ENCODE measurements around the gene ZNF670.

Gene ZNF670

DNA sequence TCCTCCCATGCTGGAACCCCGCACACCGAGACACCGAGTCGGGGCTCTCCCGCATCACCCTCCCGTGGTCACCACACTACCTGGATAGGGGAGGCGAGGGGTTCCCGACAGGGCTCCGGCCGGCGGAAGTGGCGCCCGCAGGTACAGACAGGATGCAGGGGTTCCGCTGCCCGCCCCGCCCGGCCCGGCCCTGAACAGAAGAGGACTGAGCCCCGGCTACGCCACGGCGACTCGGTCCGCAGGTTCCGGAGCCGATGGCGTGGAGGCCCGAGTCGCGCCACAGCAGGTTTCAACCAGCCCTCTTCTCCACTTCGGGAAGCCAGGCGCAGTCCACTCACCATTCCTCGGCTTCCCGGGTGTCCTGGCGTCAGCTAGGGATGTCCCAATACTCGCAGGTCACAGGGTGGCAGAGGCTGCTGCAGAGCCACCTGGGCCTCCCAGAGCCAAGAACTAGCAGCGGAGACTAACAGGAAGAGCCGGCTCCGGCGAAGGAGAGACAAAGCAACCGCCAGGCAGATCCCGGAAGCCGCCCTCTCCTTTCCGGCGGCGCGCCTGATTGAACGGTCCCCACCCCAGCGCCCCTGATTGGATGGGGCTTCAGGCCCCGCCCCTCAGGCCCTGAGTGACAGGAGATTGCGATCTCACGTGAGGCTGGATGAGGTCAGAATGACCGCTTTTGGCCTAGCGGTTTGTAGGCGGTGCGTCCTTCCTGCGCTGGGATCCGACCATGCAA, 25.4 kb upstream of the ZNF670 start, which contains the start of gene ZNF669:
Gene ZNF669, minus strand, starts transcription at position 498 of the 733 bp plus-strand sequence. Its CDS starts 157 bp downstream, at position 341.
- DNase-seq: peak; percentile 92 to 94

DNA sequence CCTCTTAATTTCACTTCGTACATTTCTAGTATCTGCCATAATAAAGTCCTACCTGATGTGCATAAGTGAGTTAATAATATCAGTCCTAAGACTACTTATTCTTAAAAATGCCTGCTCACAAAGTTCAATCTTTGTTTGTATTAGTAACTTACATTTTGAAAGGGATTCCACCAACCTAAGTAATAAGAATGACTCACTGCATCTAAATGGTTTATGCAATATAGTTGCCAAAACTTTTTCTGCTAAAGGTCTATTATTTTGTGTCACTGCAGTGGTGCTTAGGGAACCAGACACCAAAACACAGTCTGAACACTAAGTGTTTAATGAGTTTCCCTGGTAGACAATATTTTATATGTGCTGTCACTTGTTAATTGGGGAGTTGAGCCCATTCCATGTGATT, 23.8 kb upstream of the ZNF670 start:
- DNase-seq: no peak

DNA sequence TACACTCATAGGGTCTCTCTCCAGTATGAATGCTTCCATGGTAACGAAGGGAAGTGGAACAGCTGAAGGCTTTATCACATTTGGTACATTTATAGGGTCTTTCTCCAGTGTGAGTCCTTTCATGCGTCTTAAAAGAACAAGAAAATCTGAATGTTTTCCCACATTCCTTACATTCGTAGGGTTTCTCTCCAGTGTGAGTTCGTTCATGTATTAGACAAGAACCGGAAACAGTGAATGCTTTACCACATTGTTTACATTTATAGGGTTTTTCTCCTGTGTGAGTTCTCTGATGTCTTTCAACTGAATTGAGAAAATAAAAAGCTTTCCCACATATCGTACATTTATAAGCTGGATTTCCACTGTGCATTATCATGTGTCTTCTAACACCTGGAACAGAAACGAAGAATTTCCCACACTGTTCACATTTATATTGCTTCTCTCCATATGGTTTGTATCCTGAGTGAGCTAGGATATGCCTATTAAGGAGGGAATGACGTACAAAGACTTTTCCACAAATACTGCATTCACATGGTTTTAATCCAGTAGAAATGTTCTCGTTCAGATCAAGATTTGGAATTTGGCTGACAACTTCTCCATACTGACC, 22.2 kb upstream of the ZNF670 start:
- DNase-seq: no peak

DNA sequence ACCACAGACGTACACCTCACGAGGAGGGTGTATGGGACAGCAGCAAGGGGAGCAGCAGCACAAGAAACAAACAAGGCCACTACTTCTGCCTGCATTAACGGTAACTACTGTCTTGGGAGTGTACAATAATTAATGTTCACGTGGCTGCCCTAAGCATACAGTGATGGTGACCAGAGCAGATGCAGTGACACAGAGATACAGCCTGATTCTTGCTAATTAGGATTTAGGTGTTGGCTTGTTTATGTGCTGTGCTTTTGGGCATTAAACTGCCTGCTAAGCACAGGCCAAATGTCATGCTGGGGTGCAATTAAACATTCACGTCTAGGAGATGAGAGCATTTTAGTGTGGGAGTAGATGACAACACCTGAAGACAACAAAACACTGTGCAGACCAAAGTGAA, 18.3 kb upstream of the ZNF670 start:
- DNase-seq: no peak

DNA sequence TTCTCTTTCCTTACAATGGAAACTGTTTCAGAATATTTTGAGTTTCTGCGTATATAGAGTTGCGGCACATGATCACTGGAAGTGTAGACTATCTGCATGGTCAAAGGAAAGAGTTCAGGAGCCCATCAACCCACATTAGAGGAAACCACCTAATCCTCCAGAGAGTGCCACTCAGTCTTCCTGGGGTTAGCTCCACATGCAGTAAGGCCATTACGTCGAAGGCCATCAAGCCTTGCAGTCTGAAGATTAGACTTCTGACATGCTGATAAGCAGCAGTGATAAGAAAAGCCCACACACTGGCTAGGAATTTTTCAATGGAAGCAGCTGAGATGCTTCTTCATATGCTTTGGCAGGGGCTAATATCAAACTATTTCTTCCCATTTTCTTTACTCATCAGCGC, 17.9 kb upstream of the ZNF670 start:
- no peak for DNase-seq

DNA sequence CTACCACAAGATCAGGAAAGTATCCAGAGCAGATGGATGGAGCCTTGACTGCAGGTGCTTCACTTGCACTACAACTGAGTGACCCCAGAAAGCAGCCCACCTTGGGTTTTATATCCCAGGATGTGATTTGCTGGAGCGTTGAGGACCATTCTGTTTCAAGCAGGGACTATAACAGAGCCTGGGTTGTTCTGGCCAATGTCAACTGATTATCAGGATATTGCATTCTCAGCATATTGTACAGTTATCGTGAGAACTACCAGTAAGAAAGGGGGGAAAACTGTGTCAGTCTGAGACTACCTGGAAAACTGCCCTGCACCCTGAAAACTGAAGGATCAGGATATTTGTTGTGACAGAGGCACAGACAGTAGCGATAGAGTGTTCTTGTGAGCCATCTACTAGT, 17.5 kb upstream of the ZNF670 start:
- DNase-seq: no peak

DNA sequence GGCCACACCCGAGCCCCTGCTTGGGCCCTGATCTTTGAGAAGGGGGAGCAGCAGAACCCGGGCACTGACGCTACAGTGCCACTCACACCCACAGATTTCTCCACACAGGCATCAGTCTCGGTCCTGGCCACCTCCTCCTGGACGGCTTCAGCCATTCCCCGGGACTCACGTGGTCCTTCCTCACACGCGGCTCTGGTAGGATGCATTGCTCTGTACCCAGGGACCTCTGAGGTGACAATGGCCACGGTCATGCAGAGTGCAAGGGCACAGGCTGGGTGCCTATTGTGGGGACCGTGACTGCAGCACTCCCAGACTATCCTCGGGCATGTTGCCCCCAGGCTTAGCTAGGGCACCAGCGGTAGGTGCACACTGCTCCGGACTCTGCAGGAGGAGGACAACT, 11.8 kb upstream of the ZNF670 start:
- DNase-seq: no peak

DNA sequence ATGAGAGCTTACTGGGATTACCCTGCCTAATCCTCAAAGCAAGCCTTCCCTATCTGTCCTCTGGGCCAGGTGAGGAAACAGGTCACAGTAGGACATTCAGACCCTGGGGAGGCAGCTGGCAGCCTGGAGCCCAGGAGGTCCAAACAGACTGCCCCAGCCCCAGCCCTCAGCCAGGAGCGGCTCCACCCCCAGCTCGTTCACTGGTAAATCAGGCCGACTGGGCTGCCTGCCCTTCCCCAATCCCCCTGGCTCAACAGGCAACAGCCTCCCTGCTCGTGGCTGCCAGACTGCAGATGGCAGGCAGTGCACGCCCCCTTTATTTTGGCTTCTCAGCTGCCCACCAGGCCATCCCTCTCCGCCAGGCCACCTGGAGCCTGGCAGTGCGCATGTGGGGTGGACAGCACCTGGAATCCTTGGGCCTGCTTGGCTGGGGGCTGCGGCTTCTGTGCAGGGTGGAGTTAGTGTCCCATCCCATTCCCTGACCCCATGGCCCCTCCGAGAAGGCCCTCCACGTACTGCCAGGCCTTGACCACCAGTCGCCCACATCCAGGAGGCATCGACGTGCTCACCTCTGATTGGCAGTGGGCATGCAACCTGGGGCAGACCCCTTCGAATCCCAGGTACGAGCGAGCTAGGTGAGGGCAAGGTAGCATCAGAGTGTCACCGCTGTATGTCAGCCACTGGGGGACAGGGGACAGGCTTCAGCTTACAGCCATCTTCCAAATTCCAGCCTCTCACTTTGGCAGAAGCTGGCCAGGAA, 11.2 kb upstream of the ZNF670 start:
- DNase-seq: no peak

DNA sequence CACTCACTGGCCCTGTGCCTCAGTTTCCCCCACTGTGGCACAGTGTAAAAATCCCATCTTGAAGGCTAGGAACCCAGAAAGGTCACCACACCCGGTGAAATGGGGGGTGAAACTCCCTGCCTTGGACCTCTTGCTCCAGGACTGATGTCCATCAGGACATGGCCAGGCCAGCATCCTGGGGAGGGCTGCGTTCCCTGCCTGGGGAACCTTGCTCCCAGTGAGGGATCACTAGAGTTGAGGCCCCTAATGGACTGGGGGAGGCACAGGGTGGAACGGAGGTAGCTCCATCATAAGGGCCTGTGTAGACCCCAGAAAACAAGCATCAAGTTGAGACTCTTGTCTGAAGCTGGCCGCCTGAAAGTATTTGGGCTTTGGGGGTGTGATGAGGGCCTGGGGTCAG, 10.4 kb upstream of the ZNF670 start:
- no peak for DNase-seq

DNA sequence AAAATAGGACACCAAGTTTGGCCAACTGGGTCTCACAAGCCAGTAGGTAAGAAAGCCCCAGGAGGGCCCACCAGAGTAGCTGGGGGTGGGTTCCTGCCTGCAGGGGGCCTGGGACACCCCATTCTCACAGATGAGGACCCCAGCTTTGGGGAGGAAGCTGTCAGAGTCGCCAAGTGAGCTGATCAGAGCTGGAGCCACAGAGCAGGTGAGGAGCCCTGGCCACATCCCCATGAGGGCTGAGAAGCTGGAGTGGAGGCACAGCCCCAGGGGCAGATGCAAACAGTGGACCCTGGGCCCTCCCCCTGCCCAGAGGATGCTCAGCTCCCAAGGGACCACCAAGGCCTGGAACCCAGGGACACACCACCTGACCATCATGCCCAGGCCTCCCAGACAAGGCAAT, 8.6 kb upstream of the ZNF670 start:
- DNase-seq: no peak

DNA sequence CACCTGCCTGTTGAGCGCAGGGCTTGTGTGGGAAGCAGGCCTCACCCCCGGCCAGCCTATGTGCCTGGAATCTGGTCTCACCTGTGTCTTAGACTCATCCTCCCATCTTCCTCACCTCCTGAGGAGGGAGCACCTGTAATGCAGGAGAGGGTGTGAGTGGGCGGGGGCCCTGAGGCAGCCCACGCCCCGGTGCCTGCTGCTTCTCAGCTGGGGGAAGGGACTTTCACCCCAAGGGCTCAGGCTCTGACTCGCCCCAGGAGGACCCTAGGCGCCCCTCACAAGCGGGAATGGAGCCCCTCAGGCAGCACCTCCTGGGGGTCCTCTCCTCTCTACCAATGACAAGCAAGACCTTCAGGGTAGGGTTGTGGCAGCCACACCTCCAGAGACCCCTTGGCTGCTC, 6.7 kb upstream of the ZNF670 start:
- DNase-seq: no peak

DNA sequence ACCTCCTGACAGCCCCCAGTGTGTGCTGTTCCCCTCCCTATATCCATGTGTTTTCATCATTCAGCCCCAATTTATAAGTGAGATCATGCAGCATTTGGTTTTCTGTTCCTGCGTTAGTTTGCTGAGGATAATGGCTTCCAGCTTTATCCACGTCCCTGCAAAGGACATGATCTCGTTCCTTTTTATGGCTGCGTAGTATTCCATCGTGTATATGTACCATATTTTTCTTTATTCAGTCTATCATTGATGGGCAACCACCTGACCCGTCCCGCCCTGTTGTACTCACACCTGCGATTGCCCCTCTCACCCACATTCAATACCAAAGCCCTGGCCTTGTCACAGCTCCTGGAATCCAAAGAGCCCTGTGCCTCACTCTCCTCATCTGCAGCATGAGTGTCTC, 6.2 kb upstream of the ZNF670 start:
- no peak for DNase-seq

DNA sequence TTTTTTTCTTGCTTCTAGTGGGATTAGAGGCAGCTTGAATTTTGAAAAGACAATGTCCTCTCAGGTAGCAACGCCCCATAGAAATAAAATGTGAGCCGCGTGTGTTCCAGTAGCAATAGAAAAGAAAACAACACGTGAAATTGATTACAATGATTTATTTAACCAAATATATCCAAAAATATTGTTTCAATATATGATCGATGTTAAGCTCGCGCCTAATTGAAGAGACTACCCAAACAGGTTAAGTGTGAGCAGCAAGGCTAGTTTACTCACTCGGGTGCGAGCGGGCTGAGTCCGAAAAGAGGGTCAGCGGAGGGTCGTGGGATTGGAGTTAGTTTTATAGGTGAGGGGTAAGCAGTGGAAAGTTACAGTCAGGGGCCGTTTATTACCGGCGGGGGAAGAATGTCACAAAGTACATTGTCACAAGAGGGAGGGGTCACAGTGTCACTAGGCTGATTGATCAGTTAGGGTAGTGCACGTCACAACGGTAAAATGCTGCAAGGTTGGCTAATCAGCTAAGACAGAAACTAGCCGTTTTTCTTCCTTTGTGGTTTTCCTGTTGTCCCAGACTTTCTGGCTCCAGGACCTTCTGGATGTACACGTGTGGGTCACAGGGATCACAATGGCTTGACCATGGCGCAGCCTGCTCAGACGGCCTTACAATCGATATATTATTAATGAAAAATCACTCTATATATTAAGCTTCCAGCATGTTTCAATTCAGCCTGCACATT, 697 bp upstream of the ZNF670 start:
- no peak for DNase-seq

DNA sequence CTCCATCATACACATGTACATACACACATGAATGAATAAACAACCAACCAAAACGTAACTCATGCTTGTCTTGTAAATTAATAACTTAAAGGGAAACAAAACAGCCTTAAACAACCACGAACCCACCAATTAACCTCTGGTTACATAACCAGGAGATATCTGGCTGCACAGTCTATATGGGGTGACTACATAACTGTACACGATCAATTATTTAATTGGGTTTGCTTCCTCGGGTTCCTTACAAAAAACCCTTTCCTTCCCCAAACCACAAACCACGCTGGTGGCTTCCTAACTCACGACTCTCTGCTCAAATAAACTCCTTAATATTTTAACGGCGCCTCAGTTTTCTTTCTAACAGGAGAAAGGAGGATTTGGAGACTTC, 744 bp downstream of the ZNF670 start:
- peak in 1 of 2 donors; percentile 13 for DNase-seq

DNA sequence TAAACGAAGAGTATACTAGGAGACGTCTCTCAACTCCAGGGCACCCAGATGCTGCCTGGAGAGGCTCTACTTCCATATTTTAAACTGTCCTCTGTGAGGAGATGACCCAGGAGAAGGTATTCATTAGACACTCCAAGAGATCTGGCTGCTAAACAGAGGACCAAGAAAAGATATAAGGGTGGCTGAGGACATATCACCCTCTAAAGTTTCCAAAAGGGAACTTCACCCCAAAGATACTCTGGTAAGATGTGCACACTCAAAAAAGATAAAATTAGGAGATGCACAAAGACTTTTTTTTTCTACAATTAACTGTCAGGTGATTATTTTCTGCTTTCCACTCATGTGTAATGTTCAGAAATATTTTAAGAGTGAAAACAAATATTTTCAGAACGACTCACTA, 1.4 kb downstream of the ZNF670 start:
- DNase-seq: no peak

DNA sequence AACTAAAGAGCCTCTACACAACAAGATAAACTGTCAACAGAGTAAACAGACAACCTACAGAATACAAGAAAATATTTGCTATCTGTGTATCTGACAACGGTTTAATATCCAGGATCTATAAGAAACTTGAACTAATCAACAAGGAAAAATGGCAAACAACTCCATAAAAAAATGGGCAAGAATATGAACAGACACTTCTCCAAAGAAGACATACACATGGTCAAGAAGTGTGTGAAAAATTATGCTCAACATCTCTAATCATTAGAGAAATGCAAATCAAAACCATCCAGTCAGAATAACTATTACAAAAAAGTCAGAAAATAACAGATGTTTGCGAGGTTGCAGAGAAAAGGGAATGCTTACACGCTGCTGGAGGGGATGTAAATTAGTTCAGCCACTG, 8.0 kb downstream of the ZNF670 start:
- DNase-seq: no peak

DNA sequence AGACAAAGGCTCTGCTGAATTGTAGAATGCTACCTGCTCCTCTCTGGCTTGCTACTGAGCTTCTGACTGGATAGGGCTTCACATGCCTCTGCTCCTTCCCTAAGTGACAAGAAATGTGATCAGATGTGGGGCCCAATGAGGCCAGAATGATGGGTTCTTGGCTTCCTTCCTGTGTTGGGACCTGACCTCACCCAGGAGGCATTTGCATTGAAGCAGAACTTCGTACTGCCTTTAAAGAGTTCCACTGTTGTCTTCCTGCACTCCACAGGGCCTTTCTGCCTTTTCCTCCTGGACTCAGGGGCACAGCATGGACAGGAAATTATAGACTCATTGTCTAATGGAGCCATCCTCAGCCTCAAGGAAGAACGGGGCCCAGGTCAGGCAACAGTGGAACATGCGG, 14.3 kb downstream of the ZNF670 start:
- DNase-seq: no peak

DNA sequence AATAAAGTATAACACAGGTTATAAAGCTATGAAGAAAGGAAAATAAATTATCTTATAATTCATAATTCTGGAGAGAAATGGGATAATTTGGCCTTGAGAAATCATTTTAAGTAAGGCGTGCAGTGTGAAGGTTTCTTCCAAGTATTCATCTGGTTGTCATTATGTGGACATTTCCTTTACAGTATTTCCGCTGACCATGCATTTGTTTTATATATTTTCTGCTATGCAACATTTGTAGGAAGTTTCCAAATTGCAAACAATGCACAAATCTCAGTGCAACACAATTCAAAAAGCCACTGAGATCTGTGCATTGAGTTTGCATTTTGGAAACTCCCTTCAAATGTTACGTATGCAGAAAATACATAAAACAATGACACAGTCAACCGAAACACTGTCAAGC, 17.8 kb downstream of the ZNF670 start:
- no peak for DNase-seq

DNA sequence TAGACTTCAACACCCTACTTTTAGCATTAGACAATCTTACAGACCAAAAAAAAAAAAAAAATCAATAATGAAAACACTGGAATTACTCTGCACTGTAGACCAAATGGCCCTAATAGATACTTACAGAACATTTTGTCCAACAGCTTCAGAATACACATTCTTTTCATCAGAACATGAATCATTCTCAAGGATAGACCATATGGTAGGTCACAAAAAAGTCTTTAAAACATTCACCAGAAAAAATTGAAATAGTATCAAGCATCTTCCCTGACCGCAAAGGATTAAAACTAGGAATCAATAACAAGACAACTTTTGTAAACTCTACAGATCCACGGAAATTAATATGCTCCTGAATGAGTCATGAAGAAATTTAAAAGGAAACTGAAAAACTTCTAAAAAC, 22.5 kb downstream of the ZNF670 start:
- no peak for DNase-seq

DNA sequence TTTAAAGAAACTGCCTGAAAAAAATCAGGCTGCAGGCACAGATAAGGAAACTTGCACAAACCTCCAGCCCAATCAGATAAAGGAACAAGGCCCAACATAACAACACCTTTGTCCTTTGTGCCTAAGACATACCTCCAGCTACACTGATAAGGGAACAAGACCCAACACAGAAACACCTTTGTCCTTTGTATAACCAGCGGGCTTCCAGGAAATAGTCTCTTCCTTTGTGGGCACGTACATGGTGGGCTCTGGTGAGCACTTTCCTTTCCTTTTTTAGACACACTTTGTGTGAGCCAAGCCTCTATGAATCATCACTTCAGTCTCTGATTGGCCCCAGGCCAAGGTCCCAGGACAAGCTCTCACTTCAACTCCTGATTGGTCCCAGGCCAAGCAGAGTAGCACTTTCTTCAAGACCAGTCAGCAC, 23.6 kb downstream of the ZNF670 start:
- no peak for DNase-seq

DNA sequence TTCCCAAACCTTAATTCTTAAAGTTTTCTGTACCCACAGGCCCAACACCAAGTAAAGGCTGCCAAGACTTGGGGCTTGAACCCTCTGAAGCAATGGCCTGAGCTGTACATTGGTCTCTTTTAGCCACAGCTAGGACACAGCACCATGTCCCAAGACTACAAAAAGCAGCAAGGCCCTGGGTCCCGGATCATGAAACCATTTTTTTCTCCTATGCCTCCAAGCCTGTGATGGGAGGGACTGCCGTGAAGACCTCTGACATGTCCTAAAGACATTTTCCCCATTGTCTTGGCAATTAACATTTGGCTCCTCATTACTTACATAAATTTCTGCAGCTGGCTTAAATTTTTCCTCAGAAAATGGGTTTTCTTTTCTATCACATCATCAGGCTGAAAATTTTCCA, 30.9 kb downstream of the ZNF670 start:
- no peak for DNase-seq

DNA sequence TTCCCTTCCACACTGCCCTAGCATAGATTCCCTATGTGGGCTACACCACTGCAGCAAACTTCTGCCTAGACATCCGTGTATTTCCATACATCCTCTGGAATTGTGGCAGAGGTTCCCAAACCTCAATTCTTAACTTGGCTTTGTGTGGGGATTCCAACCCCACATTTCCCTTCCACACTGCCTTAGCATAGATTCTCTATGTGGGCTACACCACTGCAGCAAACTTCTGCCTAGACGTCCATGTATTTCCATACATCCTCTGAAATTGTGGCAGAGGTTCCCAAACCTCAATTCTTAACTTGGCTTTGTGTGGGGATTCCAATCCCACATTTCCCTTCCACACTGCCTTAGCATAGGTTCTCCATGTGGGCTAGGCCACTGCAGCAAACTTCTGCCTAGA, 31.4 kb downstream of the ZNF670 start:
- DNase-seq: no peak

DNA sequence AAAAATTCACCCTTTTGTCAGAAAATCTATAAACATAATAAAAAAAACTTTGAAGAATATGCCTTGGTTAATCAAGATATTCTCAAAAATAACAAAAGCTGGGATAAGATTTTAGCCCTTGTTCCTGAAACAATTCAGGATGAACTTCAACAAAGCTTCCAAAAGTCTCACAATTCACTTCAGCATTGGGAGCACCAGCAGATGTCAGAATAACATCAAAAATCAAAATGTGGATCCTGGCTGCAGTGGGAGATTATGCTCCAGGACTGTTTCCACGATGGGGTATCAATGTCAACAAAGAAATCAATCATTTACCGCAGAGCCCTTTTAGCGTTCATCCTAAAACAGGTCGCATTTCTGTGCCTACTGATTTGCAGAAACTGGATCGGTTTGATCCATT, 35.2 kb downstream of the ZNF670 start:
- no peak for DNase-seq
